Measurements from ENCODE around the gene RPTOR.

DNA sequence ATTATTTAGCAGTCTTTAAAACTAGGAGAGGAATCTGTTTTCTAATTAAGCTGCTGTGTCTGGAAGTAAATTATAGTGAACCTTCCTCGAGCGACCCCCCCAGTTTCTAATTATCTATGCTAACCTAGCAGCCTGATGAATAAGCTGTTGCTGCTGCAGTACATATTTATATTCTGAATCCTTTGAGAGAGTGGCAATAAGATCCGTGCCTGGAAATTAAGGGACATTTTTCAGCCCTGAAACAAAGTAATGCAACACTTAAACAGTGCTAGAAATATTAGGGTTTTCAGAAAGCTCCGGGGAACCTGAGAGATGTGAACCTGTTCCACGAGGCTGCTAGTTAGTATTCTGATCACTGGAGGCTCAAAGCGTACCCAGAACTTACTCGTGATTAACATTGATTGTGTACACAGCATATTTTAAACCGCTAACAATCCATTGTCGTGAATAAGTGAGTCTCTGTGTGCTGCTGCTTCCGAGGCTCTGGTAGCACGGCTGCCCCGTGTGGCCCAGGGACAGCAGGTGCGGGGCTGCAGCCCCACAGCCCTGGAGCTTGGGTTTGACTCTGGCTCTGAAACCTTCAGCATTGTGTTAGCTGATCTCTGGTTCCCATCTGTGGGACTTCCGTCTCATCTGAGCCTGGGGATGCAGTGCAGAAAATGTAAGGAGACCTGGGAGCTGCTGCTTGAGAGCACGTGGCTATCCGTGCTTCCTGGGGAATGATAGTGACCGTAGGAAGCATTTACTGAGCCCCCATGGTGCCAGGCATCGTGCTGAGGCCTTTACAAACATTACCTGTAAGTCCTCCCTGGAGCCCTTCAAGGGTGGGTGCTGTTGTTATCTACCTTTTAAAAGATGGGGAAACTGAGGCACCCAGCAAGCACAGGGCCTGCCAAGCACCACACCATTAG lies 256.1 kb downstream of the RPTOR start:
- TF ChIP-seq, protein P1, sequence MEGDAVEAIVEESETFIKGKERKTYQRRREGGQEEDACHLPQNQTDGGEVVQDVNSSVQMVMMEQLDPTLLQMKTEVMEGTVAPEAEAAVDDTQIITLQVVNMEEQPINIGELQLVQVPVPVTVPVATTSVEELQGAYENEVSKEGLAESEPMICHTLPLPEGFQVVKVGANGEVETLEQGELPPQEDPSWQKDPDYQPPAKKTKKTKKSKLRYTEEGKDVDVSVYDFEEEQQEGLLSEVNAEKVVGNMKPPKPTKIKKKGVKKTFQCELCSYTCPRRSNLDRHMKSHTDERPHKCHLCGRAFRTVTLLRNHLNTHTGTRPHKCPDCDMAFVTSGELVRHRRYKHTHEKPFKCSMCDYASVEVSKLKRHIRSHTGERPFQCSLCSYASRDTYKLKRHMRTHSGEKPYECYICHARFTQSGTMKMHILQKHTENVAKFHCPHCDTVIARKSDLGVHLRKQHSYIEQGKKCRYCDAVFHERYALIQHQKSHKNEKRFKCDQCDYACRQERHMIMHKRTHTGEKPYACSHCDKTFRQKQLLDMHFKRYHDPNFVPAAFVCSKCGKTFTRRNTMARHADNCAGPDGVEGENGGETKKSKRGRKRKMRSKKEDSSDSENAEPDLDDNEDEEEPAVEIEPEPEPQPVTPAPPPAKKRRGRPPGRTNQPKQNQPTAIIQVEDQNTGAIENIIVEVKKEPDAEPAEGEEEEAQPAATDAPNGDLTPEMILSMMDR (IDR thresholded peaks at IDR 0.05; ENCODE audit: insufficient read depth, low read length), result no peak
- TF ChIP-seq, protein P2, sequence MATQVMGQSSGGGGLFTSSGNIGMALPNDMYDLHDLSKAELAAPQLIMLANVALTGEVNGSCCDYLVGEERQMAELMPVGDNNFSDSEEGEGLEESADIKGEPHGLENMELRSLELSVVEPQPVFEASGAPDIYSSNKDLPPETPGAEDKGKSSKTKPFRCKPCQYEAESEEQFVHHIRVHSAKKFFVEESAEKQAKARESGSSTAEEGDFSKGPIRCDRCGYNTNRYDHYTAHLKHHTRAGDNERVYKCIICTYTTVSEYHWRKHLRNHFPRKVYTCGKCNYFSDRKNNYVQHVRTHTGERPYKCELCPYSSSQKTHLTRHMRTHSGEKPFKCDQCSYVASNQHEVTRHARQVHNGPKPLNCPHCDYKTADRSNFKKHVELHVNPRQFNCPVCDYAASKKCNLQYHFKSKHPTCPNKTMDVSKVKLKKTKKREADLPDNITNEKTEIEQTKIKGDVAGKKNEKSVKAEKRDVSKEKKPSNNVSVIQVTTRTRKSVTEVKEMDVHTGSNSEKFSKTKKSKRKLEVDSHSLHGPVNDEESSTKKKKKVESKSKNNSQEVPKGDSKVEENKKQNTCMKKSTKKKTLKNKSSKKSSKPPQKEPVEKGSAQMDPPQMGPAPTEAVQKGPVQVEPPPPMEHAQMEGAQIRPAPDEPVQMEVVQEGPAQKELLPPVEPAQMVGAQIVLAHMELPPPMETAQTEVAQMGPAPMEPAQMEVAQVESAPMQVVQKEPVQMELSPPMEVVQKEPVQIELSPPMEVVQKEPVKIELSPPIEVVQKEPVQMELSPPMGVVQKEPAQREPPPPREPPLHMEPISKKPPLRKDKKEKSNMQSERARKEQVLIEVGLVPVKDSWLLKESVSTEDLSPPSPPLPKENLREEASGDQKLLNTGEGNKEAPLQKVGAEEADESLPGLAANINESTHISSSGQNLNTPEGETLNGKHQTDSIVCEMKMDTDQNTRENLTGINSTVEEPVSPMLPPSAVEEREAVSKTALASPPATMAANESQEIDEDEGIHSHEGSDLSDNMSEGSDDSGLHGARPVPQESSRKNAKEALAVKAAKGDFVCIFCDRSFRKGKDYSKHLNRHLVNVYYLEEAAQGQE (IDR thresholded peaks at IDR 0.05; ENCODE audit: insufficient replicate concordance, low read depth), result no peak
- TF ChIP-seq POLR2AphosphoS5 (IDR thresholded peaks at IDR 0.05; ENCODE audit: low read depth), result no peak
